GM19043 (cell line): ENCODE results near the gene COX14.
A peak's percentile ranks its signal among the peaks of the same experiment; 100 is the strongest.
"Not testable (repeated sequence)": the region's sequence is repeated elsewhere in the genome, so short reads cannot be mapped to it uniquely, and the experiment has no call there.

Experiments
- ATAC-seq: cut with Tn5 transposase; IDR thresholded peaks from one replicate; pipeline ENCODE4 v1.9.1; 2021; ENCODE audit warnings: low read depth; ENCODE audit not compliant: unreplicated experiment

COX14 gene

DNA sequence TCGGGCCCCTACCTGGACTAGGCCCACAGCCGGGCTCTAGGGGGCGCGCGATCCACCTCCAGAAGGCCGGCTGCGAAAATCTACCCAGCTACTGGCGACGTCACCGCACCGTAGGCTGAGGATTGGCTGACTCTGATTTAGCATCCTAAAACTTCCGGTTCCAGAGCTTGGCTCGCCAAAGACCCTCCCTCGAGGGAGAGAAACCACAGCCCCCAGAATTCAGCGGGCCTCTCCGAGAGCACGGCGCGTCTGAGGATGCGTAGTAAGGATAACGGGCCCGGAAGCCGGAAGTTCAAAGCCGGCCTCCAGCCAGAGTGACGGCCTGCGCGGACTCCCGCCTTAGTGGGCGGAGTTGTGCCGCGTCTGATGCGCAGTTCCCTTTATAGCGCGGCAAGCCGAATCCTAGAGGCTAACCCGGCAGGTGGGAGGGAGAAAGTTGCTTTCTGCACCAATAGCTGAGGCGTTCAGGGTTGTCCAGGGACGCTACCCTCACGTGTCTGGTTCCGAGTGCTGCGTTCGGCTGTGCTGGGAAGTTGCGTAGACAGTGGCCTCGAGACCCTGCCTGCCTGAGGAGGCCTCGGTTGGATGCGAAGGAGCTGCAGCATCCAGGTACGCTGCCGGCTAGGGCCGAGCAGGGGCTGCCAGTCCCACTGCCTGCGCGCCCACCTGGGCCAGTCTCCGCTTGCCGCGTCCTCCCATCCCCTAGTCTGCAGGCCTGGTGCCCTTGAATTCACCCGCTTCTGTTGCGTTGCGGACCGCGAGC, at the start of gene COX14:
Gene COX14 (plus strand): TSS at position 544 of the 763 bp plus-strand sequence. CDS start 7,808 bp downstream, outside the sequence.
- ATAC-seq: peak; percentile 69

DNA sequence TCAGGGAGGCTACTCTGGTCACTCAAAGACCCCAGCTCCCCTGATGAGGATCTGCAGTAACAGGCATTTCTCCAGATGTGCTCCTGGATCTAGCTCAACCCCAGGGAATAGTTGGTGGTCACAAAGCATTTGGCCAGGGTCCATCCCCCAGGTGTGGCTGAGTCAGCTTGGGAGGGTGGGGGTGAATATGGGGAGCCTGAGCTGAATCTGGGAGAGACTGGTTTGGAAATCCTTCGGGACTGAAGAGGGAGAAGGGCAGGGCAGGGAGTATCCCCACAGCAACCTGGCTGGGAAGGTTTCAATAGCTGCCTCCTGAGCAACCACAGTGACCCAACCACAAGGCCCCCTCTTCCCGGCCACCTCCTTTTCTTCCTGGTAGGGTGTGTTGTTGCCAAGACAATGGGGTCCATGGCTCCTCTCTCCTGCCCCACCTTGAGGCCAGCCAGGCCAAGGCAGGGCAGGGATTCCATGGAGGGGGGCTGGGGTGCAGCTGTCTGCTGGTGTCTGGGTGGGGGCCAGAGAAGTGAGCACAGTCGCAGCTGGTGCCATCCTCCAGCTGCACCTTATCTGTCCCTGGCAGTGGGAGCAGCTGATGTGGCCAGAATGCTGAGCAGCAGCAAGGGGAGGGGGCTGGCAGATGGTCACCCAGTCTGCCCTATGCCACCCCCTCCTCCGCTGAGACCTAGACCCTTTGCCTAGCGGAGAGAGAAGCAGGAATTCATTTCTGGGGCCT, 49.1 kb upstream of the COX14 start:
- ATAC-seq: no peak

DNA sequence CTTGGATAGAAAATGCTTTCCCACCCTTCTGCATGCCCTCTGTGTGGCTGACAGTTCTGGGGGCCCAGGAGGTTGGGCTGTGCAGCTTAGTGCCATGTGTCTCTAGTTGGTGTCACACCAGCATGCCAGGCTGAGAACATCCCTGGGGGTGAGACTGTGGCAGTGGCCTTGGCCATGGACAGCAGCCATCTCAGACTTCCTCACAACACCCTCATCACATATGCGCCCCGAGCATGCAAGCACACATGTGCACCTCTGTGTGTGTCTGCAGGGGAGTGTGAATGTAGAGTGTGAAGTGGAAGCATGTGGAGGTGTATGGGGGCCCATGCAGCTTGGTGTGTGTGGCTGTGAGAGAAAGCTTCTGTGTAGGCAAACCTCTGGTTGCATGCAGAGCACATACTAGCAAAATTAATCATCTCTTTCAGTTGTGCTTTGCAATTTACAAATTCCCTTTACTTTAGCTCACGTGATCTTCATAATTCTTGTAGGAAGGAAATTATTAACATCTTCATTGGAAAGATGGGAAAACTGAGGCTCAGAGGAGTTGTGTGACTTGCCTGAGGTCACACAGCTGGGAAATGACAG, 46.2 kb upstream of the COX14 start:
- ATAC-seq: no peak

DNA sequence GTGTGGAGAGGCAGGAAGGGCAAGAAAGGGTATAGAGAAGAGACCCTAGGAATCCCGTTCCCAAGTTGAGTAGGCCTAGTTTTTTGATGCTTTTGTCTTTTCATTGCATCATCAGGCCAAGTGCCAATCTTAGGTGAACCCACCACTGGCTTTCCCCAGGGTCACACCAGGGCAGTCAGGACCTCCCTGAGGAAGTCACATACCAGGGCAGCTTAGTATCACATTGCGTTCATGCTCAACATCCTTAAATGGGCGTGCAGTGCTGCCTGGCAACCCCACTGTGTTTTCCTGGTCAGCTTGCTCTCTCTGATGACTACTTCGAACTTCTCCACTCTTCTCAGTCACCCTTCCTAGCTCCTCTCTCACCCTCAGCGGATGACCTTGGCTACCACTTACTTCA, 45.6 kb upstream of the COX14 start:
- ATAC-seq: no peak

DNA sequence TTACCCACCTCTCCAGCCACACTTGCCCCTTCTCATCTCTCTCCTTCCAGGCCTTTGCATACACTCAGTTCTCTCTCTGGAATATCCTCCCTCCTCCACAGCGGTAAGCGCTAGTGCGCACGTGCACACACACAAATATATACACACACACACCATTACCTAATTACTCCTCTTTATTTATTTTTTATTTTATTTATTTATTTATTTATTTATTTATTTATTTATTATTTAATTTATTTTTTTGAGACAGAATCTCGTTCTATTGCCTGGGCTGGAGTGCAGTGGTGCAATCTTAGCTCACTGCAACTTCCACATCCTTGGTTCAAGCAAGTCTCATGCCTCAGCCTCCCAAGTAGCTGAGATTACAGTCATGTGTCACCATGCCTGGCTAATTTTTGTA, 43.0 kb upstream of the COX14 start:
- ATAC-seq: no peak

DNA sequence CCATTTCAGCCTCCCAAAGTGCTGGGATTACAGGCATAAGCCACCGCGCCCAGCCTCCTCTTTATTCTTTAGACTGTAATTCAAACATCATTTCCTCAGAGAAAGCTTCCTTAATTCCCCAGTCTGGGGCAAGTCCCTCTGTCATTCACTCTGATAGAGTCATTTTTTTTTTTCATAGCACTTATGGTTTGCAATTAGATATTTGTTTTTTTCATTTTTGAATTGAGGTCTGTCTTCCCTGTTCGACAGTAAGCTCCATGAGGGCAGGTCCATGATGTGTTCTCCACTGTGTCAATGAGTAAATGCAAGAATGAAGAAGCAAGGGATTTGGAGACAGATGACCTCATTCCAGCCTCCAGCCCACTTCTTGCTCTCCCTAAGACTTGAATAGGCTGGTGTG, 42.5 kb upstream of the COX14 start:
- no peak for ATAC-seq

DNA sequence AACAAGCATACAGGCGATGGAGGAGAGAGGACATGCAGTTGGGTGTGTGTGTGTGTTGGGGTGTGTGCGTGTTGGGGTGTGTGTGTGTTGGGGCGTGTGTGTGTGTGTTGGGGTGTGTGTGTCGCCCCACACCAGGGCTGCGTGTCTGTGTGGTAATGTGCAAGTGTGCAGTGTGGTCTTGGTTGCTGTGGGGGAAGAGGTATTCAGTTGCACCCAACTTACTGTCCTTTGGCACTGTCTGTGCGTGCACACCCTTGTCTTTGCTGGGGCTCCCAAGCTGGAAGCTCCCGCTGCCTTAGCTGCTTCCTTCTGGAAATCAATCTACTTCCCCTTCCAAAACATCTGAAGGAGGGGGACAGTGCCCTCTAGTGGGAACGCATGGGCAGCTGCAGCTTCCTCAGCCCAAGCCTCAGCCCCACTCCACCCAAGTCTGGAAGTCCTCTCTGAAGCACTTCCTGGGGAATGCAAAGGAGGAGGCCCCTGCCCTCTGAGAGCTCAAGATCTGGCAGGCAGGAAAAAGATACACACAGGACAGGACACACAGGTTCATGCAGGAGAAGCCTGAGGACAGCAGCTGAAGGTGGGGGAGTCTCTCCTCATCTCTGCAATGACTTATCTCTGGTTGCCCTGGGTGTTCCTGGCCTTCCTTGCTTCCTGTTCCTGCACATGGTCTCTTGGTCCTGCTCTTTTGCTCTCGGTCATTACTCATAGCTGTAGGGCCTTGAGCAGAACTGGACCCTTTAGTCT, 41.5 kb upstream of the COX14 start:
- ATAC-seq: no peak

DNA sequence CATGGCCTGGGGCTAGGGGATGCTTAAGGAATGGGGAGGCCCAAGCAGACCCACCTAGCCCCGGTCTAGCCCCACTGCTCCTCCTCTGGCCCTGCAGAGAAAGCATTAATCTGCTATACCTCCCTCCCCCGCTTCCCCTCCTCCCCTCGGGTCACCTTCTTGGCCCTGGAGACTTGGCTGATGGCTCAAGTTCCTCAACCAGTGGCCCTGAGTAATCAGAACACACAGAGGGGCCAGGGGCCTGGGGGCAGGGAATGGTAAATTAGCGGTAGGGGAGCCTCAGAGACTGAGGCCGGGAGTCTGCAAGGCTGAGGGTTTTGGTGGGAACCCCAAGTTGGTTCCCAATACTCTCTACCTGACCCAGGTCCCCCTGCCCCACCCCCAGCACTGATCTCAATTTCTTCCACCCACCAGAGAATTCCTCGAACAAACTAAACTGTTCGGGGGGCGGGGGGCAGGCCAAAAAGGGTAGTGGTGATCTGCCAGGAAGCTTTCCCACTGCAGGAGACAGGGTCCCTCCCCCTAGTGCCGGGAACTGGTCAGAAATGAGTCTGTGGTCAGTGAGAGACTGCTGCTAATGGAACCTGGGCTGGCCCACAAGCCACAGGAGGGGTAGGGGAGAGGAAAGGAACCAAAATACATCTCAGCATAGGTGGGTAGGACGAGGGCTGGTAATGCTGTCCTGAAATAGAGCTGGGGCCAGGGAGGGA, 39.7 kb upstream of the COX14 start:
- ATAC-seq: no peak

DNA sequence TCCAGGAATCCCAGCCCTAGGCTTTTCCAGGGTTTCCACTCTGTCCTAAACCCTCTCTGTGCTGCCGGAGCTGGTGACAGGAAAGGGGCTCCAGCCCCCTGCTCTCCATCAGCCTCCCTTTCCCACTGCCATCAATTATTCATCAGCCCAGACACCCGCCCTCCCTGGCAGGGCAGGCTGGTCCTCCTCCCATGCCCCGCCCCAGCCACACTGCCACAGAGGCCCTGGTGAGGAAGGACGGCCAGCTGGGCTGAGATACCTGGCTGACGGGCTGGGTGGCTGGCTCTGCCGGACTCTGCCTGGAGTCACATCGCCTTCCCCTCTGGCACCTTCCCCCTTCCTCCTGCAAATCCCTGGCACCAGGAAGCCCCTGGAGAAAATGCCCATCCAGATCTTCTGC, 38.8 kb upstream of the COX14 start:
- ATAC-seq: no peak

DNA sequence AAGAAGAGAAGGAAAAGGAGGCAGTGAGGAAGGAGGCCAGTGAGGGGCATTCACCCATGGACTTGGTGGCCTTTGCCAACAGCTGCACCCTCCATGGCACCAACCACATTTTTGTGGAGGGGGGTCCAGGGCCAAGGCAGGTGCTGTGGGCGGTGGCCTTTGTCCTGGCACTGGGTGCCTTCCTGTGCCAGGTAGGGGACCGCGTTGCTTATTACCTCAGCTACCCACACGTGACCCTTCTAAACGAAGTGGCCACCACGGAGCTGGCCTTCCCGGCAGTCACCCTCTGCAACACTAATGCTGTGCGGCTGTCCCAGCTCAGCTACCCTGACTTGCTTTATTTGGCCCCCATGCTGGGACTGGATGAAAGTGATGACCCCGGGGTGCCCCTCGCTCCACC, 38.3 kb upstream of the COX14 start:
- ATAC-seq: no peak

DNA sequence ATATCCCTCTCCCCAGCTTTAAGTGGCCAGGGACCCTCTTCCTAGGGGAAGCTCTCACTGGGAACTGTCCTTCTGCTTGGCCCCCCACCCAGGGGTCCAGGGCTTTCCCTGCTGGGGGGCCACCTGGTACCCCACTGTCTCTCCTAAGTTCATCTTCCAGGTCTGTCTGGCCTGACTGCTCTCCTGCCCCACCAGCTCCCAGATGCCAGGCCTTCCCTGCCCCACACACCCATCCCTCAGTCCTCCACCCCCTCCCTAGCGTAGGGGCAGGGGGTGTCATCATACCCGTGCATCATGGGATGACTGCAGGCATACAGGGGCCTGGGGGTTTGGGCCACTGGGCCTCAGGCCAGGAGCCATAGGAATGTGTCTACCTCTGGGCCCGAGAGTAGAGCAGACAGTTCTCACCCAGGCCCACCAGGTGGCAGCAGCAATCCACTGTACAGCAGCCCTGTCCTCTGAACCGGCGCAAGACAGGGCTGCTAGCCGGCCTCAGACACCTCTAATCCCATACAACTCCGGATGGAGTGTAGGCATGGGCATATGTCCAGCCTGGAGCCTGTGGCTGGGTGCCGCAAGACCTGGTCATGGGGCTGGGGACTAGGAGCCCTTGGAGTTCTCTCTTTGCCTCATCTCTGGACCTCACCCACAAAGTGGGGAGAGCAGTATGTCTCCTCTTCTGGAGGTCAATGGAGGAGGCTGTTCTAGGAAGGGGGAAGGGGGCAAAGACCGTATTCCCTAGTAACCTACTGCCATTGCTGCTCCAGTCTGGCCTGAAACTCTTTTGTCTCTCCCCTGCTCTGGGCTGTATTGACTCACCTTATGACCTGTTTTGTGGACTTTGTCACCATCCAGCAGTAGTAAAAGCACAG, 36.9 kb upstream of the COX14 start:
- peak; percentile 86 for ATAC-seq

DNA sequence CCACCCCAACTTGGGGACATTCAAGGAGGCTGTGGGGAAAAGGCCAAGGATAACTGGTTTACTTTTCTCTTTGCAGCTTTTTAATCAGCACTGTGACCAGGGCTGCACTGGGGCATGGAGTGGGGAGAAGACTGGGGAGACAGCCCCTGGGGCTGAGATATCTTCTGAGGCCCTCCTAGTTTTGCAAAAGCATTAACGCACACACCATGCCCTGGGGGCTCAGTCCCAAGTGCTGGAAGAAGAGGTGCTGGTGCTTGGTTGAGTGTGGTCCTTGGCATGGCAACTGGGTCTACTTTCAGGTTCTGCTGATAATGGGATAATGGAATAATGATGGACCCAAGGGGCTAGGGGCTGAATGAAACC, 36.2 kb upstream of the COX14 start:
- no peak for ATAC-seq

DNA sequence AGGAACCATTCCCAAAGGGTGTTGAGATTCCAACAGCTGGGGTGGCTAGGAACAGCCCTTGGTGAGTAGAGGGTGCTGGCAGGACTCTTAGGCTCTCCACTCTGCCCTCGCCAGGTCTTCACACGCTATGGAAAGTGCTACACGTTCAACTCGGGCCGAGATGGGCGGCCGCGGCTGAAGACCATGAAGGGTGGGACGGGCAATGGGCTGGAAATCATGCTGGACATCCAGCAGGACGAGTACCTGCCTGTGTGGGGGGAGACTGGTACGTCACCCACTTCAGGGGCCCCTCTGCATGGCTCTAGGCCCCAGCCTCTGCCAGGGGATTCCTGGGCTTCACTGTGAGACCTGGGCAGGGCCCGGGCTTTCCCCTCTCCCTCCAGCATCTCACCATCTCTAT, 34.9 kb upstream of the COX14 start:
- no peak for ATAC-seq

DNA sequence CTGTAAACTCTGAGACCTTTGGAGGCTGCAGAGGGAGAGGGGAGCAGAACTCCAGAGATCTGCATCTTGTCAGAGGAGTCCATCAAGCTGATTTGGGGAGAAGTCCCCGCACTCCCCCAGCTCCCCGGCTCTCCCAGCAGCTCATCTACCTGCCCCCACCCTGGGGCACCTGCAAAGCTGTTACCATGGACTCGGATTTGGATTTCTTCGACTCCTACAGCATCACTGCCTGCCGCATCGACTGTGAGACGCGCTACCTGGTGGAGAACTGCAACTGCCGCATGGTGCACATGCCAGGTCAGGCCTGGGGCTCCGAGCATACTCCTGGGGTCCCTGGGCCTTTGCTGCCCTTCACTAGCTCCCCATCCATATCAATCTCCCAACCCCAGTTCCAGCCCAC, 33.8 kb upstream of the COX14 start:
- ATAC-seq: no peak

DNA sequence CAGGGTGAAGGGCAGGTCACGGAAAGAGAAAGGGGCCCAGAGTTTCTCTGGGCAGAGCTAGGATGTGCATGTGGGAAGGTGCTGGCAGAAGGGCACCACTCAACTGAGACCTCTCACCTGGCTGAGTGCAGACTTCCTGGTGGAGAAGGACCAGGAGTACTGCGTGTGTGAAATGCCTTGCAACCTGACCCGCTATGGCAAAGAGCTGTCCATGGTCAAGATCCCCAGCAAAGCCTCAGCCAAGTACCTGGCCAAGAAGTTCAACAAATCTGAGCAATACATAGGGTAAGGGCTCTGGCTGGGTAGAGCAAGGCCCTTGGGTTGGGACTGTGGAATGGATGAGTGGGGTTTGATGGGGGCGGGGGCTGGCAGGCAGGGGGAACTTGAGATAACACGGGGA, 32.3 kb upstream of the COX14 start:
- ATAC-seq: no peak

DNA sequence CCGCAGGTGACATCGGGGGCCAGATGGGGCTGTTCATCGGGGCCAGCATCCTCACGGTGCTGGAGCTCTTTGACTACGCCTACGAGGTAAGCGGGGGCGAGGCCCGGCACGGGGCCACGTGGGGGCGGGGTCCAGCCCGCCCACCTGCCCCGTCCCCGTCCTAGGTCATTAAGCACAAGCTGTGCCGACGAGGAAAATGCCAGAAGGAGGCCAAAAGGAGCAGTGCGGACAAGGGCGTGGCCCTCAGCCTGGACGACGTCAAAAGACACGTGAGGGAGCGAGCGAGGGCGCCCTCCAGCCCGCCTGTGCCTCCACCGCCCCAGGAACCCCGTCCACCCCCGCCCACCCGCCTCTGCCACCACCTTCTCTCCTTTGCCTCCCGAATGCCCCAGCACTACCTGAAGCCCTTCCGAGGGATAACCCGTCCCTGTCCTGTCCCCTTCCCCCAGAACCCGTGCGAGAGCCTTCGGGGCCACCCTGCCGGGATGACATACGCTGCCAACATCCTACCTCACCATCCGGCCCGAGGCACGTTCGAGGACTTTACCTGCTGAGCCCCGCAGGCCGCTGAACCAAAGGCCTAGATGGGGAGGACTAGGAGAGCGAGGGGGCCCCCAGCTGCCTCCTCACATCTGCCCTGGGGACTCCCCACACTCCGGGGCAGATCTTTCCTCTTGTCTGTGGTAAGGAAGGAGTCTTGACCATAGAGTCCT, 30.8 kb upstream of the COX14 start:
- no peak for ATAC-seq

DNA sequence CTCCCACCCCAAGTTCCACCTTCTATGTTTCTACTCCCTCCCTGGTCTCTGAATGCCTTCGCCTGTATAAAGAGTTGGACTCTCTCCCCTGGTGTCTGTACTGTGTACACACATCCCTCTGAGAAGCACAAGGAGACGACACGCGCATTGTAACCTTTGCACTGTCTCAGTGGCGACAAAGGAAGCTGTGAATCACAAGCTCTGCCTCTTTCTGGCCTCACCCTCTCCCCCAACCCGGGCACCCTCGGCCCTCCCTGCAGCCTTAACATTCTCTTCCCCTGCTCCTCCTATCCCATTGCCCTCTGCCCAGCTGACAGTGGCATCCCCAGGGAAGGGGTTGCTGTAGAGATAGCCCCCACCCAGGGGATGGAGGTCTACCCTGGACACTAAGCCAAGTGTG, 29.4 kb upstream of the COX14 start:
- no peak for ATAC-seq

DNA sequence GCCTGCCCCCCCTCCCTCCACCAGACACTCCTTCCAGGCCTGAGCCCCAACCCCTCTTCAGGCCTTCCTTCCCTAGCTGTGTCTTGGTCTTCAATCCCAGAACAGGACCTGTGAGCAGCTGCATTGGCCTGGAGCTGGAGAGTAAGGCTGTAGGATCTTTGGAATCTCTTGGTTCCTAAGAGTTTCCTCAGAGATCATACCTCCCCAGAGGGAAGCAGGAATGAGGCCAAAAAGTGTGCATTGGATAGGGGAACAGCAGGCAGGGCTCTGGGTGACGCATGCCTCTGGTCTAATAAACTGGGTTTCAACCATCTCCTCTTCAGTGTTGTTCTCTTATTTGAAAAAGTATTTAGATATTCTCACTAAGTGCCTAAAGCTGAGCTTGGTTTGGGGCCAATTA, 28.7 kb upstream of the COX14 start:
- ATAC-seq: no peak

DNA sequence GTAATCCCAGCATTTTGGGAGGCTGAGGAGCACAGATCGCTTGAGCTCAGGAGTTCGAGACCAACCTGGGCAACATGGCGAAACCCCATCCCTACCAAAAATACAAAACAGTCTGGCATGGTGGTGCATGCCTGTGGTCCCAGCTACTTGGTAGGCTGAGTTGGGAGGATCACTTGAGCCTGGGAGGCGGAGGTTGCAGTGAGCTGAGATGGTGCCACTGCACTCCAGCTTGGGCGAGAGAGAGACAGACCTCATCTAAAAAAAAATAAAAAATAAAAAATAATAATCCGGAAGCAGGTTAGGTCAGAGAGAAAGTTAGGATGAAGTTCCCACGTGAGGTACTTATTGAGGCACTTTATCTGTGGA, 27.6 kb upstream of the COX14 start:
- ATAC-seq: not testable (repeated sequence)
